GM18499 (cell line): ENCODE results near the gene FGF5.
"Not testable (repeated sequence)": the region's sequence is repeated elsewhere in the genome, so short reads cannot be mapped to it uniquely, and the experiment has no call there.

Experiments
- ATAC-seq: cut with Tn5 transposase; IDR thresholded peaks from one replicate; pipeline ENCODE4 v1.9.1; 2021; ENCODE audit warnings: moderate number of reproducible peaks; ENCODE audit not compliant: insufficient read depth, unreplicated experiment

FGF5 gene

GRCh38 chr4:80286451-80286850 is 20.0 kb downstream of the FGF5 start:
- ATAC-seq, result no peak

- not testable (repeated sequence) for ATAC-seq
These were observed 24.2 kb downstream of the FGF5 start for GRCh38 chr4:80290665-80291064.

- no peak for ATAC-seq
These were observed 27.7 kb downstream of the FGF5 start for GRCh38 chr4:80294206-80294605.

- ATAC-seq, result no peak
These were observed 28.9 kb downstream of the FGF5 start for GRCh38 chr4:80295336-80295735.

- ATAC-seq, result no peak
These were observed 29.4 kb downstream of the FGF5 start for GRCh38 chr4:80295826-80296225.

- ATAC-seq, result no peak
These were observed 35.4 kb downstream of the FGF5 start for GRCh38 chr4:80301884-80302283.

- ATAC-seq, result no peak
These were observed 36.3 kb downstream of the FGF5 start for GRCh38 chr4:80302616-80303223.

GRCh38 chr4:80305466-80305865 is 39.0 kb downstream of the FGF5 start:
- ATAC-seq, result no peak

GRCh38 chr4:80306260-80306659 is 39.8 kb downstream of the FGF5 start:
- ATAC-seq, result no peak

- no peak for ATAC-seq
These were observed 40.8 kb downstream of the FGF5 start for GRCh38 chr4:80307183-80307735.

- no peak for ATAC-seq
These were observed 41.5 kb downstream of the FGF5 start for GRCh38 chr4:80307774-80308465.

GRCh38 chr4:80308466-80308822 is 42.0 kb downstream of the FGF5 start:
- no peak for ATAC-seq

- no peak for ATAC-seq
These were observed 43.0 kb downstream of the FGF5 start for GRCh38 chr4:80309294-80310004.

GRCh38 chr4:80311130-80311529 is 44.7 kb downstream of the FGF5 start:
- no peak for ATAC-seq

GRCh38 chr4:80312124-80312523 is 45.7 kb downstream of the FGF5 start:
- ATAC-seq, result no peak

- no peak for ATAC-seq
These were observed 47.2 kb downstream of the FGF5 start for GRCh38 chr4:80313627-80314026.

- ATAC-seq, result not testable (repeated sequence)
These were observed 49.4 kb downstream of the FGF5 start for GRCh38 chr4:80315848-80316247.

GRCh38 chr4:80321341-80321740 is 54.9 kb downstream of the FGF5 start:
- ATAC-seq, result no peak

- ATAC-seq, result no peak
These were observed 55.3 kb downstream of the FGF5 start for GRCh38 chr4:80321776-80322175.

GRCh38 chr4:80322716-80323115 is 56.3 kb downstream of the FGF5 start:
- ATAC-seq, result no peak

- ATAC-seq, result no peak
These were observed 57.7 kb downstream of the FGF5 start for GRCh38 chr4:80324171-80324570.
